Activated CD4-positive, alpha-beta T cell treated with anti-CD3 and anti-CD28 coated beads for 4 hours (primary cell): ENCODE results near the gene TAS2R31.
"Not testable (repeated sequence)": the region's sequence is repeated elsewhere in the genome, so short reads cannot be mapped to it uniquely, and the experiment has no call there.

Experiments
- DNase-seq, 2 donors: peaks; one replicate each; pipeline ENCODE4 v3.0.0-alpha.2; 2020

Gene TAS2R31, protein sequence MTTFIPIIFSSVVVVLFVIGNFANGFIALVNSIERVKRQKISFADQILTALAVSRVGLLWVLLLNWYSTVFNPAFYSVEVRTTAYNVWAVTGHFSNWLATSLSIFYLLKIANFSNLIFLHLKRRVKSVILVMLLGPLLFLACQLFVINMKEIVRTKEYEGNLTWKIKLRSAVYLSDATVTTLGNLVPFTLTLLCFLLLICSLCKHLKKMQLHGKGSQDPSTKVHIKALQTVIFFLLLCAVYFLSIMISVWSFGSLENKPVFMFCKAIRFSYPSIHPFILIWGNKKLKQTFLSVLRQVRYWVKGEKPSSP

DNA sequence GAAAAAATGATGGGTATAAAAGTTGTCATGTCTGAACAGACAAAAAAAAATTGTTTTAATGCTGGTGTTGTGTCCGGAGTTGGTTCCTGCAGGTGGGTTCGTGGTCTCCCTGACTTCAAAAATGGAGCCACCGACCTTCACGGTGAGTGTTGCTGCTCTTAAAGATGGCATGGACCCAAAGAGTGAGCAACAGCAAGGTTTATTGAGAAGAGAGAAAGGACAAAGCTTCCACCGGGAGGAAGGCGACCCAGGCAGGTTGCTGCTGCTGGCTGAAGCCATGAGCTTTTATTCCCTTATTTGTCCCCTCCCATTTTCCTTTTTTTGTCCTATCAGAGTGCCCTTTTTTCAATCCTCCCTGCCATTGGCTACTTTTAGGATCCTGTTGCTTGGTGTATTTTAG is at the start of gene TAS2R31:
Gene TAS2R31, minus strand, starts transcription at position 101 of the 400 bp plus-strand sequence. Its CDS starts 72 bp downstream, at position 29.
- no peak for DNase-seq

DNA sequence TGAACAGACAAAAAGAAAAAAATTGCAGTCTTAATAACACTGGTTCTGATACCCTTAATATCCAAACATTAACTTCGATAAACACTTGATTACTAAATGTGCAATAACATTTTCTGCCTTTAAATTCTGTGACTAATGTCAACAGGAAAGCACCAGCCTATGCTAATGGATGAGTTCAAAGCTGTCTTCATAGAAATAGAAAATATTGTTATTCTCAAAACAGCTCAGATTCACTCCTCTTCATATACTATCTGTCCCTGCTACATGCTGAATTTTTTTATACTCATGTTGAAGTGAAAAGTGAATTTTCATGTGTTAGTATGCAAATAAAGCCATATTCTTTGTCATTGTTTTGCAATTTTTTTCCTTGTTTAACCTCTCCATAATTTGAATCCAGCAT is 47.0 kb upstream of the TAS2R31 start:
- DNase-seq: no peak

DNA sequence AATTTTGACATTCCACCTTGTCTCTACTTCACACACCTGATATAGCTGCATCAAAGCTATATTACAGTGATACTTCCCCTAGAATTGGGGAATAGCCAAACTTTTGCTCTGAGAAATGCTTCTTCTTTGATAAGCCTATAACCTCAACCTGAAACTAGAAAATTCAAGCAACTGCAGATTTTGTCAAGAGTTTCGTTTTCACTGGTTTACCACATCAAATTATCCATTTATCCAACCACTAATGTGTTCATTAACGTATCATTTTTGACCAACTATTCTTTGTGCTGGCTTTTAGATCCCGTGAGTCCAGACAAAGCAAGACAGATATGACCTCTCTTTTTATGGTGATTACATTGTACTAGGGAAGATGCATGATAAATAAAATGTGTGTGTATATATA is 44.4 kb upstream of the TAS2R31 start:
- DNase-seq: no peak

DNA sequence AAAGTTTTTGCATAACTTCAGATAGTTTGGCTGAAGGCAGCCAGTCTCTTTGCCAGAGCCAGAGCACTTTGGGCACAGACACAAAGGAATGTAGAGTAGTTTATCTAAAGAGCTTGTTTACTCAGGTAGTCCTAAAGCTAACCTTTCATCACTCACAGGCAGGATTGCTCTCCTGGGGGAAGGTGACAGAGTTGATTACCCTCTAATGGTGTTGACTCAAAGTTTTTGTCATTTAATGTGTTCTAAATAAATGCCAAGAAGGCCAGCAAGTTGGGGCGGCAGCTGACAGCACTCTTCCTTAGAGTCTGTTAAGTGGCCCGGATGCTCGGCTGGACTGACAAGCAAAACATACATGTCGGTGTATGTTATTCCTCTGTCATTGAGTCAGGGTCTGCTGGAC is 40.2 kb upstream of the TAS2R31 start:
- no peak for DNase-seq

DNA sequence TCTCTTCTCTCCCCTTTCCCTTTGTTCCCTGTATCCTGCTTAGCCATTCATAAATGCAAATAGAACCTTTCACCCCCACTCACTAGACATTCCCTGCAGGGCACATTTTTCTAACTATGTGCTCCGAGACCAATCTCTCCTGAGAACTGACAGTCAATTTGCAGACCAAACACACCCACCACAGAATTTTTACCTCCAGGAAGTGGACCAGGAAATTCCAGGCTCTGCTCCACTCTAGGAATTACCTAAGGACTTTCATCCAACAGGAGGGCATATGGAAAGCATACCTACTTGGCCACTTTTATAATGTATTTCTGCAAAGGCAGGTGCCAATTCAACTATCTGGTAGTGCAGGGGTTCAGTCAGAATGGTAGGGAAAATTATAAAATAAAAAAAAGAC is 39.8 kb upstream of the TAS2R31 start:
- no peak for DNase-seq

DNA sequence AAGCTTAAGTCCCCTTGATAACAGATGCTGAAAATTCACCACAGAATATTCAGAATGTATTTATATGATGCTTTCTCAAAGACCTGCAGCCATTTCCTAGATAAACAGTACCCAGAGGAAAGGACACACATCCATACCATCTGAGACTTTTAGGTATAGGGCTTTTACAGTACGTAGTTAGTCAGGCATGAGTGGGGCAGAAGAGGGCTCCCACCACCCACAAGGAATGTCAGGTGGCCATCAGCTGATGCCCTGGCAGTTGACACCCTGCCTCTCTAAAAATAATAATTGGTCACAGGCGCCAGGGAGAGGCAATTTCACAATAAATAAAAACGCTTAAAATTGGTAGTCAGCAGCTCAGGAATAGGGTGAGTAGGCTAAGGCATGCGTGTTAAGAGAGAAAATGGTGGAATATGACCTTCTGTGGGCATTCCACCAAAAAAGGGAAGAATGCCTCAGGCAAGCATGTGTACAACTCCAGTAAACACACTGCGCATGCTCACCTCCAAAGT is 38.7 kb upstream of the TAS2R31 start:
- no peak for DNase-seq

DNA sequence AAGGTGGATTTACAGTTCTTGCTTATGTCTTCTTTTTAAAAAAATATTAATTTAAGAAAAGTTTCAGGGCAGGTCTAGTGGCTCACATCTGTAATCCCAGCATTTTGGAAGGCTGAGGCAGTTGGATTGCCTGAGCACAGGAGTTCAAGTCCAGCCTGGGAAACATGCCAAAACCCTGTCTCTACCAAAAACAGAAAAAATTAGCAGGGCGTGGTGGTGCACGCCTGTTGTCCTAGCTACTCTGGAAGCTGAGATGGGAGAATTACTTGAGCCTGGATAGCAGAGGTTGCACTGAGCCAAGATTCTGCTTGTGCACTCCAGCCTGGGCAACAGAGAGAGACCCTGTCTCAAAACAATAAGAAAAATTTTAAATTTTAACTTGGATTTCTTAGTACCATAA is 36.3 kb upstream of the TAS2R31 start:
- DNase-seq: no peak

DNA sequence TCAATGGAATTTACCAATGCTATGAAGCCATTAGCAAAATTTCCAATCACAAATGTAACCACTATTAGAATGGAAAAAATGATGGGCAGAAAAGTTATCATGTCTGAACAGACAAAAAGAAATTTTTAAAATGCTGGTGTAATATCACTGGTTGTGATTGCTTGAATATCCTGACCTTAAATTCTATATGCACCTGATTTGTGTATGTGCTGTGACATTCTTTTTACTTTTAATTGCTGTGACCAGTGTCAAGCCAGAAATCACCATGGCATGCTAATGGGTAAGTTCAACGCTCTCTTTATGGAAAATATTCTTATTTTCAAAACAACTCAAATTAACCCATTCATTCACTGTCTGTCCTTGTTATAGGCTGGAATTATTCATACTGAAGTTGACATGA is 31.0 kb upstream of the TAS2R31 start, which contains the start of gene TAS2R46:
Gene TAS2R46, minus strand, starts transcription at position 101 of the 400 bp plus-strand sequence. Its CDS starts 0 bp downstream, at position 101.
- not testable (repeated sequence) for DNase-seq

DNA sequence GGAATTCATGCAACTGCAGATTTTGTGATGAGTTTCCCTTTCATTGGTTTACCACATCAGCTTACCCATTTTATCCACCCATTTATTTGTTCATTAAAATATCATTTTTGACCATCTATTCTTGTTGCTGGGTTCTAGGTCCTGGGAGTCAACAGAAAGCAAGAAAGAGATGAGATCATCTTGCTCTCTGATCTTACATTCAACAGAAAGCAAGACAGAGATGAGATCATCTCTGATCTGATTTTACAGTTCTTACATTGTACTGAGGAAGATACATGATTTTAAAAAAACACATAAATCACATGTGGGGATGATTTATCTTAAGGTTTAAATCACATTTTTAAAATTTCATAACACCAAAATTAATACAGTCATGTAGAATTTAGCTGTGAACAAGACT is 28.6 kb upstream of the TAS2R31 start:
- DNase-seq: no peak

DNA sequence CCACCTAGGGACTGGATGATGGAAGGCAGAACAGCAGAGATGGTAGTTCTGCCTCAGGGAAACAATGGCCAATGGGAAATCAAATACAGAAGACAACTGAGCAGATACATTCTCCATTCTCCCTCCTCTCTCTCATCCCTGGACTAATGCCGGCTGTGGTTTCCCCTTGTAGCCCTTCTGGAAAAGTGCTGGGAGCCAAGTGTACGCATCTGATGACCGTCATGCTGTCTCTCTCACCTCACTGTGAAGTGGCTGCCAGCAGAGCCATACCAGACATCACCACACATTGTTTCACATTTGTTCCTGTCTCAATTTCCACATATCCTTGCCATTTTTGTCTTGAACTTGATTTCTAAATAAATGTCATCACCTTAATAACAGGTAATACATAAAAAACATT is 27.8 kb upstream of the TAS2R31 start:
- DNase-seq: no peak

DNA sequence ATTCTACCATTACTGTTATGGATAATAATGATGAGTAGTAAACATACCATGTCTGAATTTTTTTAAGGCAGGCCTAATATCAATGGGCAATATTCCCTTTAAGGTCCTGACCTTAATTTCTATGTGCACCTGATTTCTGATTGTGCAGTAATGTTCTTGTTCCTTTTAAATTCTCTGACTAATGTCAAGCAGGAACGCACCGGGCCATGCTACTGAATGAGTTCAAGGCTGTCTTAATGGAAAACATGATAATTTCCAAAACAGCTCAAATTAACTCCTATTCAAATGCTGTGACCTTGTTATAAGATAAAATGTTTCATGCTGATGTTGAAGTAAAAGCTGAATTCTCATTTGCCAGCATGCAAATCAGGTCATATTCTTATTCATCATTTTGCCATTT is 24.1 kb upstream of the TAS2R31 start:
- no peak for DNase-seq

DNA sequence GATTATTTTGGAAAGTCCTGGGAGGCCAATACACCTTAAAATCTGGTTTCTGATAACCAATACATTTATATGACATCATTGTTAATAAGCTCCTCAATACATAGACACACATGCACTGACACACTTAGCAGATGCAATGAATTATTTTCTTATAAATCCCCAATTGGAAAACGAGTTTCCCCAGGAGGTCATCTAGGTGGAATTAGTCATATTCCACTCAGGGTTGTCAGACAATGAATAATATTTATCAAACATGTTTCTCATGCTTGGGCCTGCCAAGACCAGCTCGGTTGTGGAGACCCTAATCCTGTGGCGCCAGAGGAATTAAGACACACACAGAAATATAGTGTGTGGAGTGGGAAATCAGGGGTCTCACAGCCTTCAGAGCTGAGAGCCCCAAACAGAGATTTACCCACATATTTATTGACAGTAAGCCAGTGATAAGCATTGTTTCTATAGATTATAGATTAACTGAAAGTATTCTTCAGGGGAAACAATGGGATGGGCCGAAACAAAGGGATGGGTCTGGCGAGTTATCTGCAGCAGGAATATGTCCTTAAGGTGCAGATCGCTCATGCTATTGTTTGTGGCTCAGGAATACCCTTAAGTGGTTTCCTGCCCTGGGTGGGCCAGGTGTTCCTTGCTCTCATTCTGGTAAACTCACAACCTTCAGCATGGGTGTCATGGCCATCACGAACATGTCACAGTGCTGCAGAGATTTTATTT is 18.8 kb upstream of the TAS2R31 start:
- not testable (repeated sequence) for DNase-seq

DNA sequence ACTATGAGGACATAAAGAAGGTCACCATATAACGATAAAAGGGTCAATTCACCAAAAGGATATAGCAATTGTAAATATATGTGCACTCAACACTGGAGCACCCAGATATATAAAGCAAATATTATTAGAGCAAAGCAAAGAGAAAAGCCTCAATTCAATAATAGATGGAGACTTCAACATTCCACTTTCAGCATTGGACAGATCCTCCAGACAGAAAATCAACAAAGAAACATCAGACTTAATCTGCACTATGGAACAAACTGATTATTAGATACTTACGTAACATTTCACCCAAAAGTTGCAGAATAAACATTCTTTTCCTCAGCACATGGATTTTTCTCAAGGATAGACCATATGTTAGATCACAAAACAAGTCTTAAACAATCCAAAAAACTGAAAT is 10.2 kb upstream of the TAS2R31 start:
- DNase-seq: not testable (repeated sequence)

DNA sequence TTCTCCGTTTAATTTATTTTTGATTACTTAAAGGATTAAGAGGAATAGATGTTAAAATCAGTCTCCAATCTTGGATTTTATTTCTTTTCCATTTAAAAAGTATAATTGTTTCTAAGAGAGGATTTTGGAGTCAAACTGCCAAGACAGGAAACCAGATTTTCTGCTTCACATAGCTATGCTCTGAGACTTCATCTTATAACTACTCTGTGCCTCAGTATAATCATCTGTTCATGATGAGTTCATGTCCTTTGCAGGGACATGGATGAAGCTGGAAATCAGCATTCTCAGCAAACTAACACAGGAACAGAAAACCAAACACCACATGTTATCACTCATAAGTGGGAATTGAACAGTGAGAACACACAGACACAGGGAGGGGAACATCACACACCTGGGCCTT is 9.0 kb upstream of the TAS2R31 start:
- no peak for DNase-seq

DNA sequence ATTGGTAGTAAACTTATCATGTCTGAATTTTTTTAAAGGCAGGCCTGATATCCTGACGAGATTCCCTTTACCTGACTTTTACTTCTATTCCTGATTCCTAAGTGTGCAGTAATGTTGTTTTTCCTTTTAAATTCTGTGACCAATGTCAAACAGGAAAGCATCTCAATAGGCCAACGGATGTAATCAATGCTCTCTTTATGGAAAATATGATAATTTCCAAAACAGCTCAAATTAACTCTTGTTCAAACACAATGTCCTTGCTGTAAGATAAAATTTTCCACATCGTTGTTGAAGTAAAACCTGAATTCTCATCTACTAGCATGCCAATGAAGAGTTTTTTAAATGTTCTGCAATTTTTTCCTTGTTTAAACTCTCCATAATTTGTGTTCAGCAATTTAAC is 8.0 kb upstream of the TAS2R31 start:
- DNase-seq: no peak

DNA sequence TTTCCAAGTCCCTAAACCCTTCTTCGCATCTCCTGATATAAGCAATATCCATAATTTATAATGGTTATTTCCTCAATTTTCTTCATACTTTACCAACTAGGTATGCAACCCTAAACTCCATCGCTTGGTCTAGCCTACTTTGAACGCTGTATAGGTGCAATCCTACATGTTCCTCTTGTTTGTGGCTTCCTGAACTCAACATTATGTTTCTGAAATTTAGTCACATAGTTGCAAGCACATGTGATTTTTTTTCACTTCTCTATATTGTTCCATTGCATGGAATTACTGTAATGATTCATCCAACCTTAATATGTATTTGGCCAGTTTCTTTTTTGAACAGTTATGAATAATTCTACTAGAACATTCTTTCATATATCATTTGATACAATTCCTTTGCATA is 2.8 kb upstream of the TAS2R31 start:
- DNase-seq: not testable (repeated sequence)

DNA sequence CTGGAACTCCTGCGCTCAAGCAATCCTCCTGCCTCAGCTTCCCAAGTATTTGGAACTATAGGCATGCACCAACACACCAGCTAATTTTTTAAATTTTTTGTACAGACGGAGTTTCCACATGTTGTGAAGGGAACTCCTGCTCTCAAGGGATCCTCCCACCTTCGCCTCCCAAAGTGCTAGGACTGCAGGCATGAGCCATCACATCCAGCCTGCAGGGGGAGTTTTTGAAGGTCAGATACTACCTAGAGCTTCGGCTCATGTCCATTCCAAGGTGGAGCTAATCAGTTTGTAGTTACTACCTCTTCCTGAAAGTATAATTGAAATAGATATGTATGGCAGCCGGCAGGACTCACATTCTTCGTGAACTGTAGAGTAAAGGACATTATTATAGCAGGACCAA is 5.1 kb downstream of the TAS2R31 start:
- DNase-seq: no peak

DNA sequence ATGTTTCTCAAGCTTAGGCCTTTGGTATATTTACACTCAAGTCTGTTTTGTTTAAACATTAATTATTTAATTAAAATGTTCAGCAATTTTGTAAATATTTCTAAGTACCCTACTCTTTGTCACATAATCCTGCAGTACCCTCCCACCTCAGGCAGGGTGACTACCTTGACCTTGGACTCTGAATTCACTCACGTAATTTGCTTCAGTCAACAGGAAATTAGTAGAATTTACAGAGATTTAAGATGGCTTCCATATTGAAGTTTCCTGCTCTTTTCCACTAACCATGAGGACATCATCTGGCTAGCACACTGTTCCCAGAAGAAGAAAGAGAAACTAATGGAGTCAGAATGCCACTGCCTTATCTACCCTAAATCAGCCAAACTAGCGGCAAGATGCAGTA is 7.8 kb downstream of the TAS2R31 start:
- no peak for DNase-seq

DNA sequence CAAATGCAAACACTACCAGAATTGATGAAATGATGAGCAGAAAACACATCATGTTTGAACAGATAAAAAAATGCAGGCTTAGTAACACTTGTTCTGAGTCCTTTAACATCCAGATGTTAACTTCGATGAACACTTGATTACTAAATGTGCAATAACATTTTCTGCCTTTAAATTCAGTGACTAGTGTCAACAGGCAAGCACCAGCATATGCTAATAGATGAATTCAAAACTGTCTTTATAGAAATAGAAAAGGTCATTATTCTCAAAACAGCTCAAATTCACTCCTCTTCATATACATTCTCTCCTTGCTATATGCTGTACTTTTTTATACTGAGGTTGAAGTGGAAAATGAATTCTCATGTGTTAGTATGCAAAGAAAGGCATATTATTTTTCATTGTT is 8.7 kb downstream of the TAS2R31 start, which contains the start of gene TAS2R19:
Gene TAS2R19, minus strand, starts transcription at position 101 of the 400 bp plus-strand sequence. Its CDS starts 49 bp downstream, at position 52.
- DNase-seq: no peak

DNA sequence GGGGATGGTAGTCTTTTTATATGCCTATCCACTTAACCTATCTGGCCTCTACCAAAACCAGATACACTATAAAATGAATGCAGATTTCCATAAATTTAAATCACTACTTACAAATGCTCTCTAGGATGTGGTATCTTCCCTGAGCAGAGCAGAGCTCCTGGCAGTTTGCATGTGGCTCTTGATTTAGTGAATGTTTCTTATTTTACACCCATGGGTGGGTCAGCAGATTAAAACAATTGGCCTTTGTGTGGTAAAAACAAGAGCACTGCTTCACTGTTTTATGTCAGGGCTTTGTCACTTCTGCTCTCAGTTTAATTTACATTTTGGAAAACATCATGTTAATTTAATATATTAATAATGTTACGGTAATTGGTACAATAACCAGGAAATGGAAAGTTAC is 14.3 kb downstream of the TAS2R31 start:
- no peak for DNase-seq

DNA sequence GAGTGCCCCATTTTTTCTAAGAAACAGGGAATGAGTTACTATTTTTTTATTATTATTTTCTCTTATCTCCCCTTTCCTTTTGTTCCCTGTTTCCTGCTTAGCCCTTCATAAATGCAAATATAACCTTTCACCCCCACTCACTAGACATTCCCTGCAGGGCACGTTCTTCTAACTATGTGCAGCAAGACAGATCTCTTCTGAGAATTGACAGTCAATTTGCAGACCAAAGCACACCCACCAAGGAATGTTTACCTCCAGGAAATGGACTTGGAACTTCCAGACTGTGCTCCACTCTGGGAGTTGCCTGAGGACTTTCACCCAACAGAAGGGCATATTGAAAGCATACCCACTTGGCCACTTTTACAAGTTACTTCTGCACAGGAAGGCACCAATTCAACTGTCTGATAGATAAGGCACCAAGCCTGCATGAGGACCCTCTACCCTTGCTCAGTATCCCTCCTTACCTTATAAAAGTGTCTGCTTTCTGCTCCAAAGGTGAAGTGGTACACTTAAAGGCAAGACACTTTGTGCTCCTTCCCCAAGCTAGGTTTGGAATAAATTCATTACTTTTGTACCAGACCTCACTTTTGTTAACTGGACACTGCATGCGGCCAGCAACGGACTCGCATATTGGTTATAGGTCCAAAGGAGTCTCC is 15.3 kb downstream of the TAS2R31 start:
- DNase-seq: no peak

DNA sequence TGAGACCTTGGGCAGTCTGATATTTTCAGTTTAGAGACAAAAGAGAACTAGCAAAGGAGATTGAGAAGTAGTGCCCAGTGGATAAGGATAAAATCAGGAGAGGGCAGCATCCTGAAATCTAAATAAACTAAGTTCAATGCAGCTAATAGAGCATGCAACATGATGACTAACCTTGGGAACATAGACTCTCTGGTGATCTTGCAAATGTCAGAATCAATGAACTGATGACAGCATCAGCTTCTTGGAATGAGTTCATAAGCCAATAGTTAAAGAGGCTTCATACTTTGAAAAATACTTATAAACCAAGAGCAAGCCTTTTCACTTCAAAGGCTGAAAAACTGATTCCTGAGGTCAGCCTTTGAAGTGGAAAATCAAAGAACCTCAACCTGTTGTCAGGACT is 17.0 kb downstream of the TAS2R31 start:
- DNase-seq: no peak

DNA sequence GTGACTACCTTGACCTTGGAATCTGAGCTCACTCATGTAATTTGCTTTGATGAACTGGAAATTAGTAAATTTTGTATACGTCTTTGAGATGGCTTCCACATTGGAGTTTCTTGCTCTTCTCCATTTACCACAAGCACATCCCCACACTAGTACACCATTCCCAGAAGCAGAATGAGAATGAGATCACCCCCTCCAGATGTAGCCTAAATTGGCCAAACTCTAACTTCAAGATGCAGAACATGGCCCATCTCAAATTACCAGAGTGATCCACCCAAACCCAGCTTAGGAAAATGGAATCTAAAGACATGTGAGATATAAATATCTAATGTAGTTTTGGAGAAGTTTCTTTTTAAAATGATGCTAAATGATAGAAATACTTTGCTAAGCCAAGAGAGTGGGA is 23.6 kb downstream of the TAS2R31 start:
- DNase-seq: no peak

DNA sequence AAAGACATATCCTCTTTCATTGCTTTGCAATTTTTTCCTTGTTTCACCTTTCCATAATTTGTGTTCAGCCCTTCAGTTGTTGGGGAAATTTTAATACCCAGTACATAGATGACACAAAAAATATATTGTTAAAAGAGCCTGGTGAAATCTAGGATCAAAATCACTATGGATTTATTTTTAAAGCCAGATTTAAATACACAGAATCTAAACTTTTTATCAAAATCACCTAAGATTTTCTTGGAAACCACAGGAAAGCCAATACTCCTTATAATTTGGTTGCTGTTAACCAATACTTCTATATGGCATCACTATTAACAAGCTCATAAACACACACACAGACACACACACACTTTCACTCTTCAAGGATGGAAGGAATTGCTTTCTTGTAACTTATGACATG is 33.0 kb downstream of the TAS2R31 start, which contains the start of gene TAS2R20:
Gene TAS2R20, minus strand, starts transcription at position 101 of the 400 bp plus-strand sequence. CDS start 429 bp downstream, outside the sequence.
- DNase-seq: no peak
